Activated CD4-positive, CD25-positive, alpha-beta regulatory T cell treated with anti-CD3 and anti-CD28 coated beads, Interleukin-2, amount 50 U/mL, for 24 hours (primary cell): ENCODE data around the gene SCYGR8.

ENCODE experiments used
- ATAC-seq, 2 donors: fragments of 150-1000 bp; cut with Tn5 transposase; one replicate each; pipeline ENCODE4 v1.10.0; 2021; ENCODE audit warnings: mild to moderate bottlenecking in 1 of 2, moderate library complexity in 1 of 2

Gene SCYGR8

GRCh38 chr2:227761740-227762476, 16.2 kb downstream of the SCYGR8 start:
- no peak for ATAC-seq

- no peak for ATAC-seq
Measured at GRCh38 chr2:227765788-227766372, 20.2 kb downstream of the SCYGR8 start.

GRCh38 chr2:227766373-227766883, 20.7 kb downstream of the SCYGR8 start:
- ATAC-seq: peak; percentile 58 to 66

- no peak for ATAC-seq
Measured at GRCh38 chr2:227767830-227768229, 22.1 kb downstream of the SCYGR8 start.

GRCh38 chr2:227772197-227772661, 26.5 kb downstream of the SCYGR8 start:
- no peak for ATAC-seq

- ATAC-seq: no peak
Measured at GRCh38 chr2:227772932-227773331, 27.2 kb downstream of the SCYGR8 start.

GRCh38 chr2:227774011-227774624, 28.4 kb downstream of the SCYGR8 start:
- peak in 1 of 2 donors; percentile 14 for ATAC-seq

GRCh38 chr2:227774895-227775842, 29.5 kb downstream of the SCYGR8 start:
- peak; percentile 73 to 77 for ATAC-seq

- no peak for ATAC-seq
Measured at GRCh38 chr2:227780981-227781615, 35.4 kb downstream of the SCYGR8 start.

GRCh38 chr2:227781841-227782240, 36.1 kb downstream of the SCYGR8 start:
- ATAC-seq: no peak

GRCh38 chr2:227782804-227783203, 37.1 kb downstream of the SCYGR8 start:
- ATAC-seq: peak; percentile 21 to 27

- ATAC-seq: peak; percentile 73 to 87
Measured at GRCh38 chr2:227783404-227784138, 37.9 kb downstream of the SCYGR8 start.

- ATAC-seq: no peak
Measured at GRCh38 chr2:227785293-227785692, 39.6 kb downstream of the SCYGR8 start.

GRCh38 chr2:227788561-227789018, 42.9 kb downstream of the SCYGR8 start:
- ATAC-seq: no peak

GRCh38 chr2:227789803-227790202, 44.1 kb downstream of the SCYGR8 start:
- ATAC-seq: no peak

- ATAC-seq: no peak
Measured at GRCh38 chr2:227793148-227793712, 47.5 kb downstream of the SCYGR8 start.
